ENCODE data around the gene MEX3A.
A peak's percentile ranks its signal among the peaks of the same experiment; 100 is the strongest.

Gene MEX3A

DNA sequence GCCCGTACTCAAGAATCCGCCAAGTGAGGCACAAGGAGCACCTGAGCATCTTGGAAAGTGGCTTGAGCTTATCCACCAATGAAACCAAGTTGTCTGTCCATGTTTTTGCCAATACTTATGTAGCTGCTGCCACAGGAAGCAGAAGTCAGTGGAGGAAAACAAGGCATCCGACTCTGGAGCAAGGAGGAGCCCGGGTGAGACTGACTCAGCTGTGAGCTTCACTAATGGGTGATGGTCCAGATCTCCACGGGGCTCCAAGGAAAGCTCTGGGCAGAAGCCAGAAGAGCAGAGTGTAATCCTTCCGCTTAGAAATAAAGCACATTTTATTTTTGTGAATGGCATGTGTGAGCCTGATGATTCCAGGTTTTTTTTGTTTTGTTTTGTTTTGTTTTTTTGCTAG is 49.3 kb downstream of the MEX3A start:
- TF ChIP-seq, protein P1, sequence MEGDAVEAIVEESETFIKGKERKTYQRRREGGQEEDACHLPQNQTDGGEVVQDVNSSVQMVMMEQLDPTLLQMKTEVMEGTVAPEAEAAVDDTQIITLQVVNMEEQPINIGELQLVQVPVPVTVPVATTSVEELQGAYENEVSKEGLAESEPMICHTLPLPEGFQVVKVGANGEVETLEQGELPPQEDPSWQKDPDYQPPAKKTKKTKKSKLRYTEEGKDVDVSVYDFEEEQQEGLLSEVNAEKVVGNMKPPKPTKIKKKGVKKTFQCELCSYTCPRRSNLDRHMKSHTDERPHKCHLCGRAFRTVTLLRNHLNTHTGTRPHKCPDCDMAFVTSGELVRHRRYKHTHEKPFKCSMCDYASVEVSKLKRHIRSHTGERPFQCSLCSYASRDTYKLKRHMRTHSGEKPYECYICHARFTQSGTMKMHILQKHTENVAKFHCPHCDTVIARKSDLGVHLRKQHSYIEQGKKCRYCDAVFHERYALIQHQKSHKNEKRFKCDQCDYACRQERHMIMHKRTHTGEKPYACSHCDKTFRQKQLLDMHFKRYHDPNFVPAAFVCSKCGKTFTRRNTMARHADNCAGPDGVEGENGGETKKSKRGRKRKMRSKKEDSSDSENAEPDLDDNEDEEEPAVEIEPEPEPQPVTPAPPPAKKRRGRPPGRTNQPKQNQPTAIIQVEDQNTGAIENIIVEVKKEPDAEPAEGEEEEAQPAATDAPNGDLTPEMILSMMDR (IDR thresholded peaks at IDR 0.05; ENCODE audit: insufficient read depth, missing control alignments) = no peak

DNA sequence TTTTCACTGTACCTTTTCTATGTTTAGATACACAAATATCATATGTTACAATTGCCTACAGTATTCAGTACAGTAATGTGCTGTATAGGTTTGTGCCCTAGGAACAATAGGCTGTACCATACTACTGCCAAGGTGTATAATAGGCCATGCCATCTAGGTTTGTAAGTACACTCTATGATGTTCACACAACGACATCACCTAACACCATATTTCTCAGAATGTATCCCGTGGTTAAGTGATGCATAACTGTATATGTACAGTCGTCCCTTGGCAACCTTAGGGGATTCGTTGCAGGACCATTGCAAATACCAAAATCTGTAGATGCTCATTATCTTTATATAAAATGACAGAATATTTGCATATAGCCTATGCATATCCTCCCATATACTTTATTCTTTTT is 55.7 kb downstream of the MEX3A start:
- TF ChIP-seq, protein P1 (IDR thresholded peaks at IDR 0.05; ENCODE audit: insufficient read depth, missing control alignments) = no peak
- no peak for FAIRE-seq
- no peak for DNase-seq (ENCODE audit: insufficient read length, low spot score)

More for the DNA sequence above, 49.3 kb downstream of the MEX3A start:
- DNase-seq (ENCODE audit: insufficient read length, low spot score) (no peak), FAIRE-seq (no peak)

DNA sequence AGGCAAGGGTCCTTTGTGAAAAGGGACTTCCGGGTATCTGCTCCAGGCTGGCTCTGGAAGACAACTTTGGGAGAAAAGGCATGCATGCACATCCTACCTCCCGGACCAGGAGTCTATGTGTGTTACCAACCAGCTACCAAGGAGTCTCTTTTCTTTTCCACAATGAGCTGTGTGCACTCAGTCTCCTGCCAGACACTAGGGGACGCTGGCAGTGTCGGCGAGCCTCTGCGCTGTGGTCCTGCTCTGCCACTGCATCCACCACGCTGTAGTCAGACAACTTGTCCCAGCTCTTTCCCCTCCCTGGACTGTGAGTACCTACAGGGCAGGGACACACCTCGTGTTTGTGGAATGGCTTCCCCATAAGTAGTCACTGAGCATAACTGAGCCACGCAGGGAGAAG is 56.4 kb downstream of the MEX3A start:
- no peak for FAIRE-seq
- peak; percentile 80 for DNase-seq (ENCODE audit: insufficient read length, low spot score)
- TF ChIP-seq, protein P1 (IDR thresholded peaks at IDR 0.05; ENCODE audit: insufficient read depth, missing control alignments) = peak; percentile 82

- no peak for DNase-seq (ENCODE audit: insufficient read length, low spot score)
- no peak for FAIRE-seq
- TF ChIP-seq, protein P1 (IDR thresholded peaks at IDR 0.05; ENCODE audit: insufficient read depth, missing control alignments) = no peak
Observed at GRCh38 chr1:156024801-156025200, 57.5 kb downstream of the MEX3A start.
